CD4-positive, alpha-beta T cell treated with Interferon alpha-2 for 1 hour (primary cell): ENCODE data around the gene AP3B1.
A peak's percentile ranks its signal among the peaks of the same experiment; 100 is the strongest.

Experiments
- DNase-seq, 2 donors: peaks; one replicate each; pipeline ENCODE4 v3.0.0-alpha.2; 2020 to 2022

The AP3B1 gene

DNA sequence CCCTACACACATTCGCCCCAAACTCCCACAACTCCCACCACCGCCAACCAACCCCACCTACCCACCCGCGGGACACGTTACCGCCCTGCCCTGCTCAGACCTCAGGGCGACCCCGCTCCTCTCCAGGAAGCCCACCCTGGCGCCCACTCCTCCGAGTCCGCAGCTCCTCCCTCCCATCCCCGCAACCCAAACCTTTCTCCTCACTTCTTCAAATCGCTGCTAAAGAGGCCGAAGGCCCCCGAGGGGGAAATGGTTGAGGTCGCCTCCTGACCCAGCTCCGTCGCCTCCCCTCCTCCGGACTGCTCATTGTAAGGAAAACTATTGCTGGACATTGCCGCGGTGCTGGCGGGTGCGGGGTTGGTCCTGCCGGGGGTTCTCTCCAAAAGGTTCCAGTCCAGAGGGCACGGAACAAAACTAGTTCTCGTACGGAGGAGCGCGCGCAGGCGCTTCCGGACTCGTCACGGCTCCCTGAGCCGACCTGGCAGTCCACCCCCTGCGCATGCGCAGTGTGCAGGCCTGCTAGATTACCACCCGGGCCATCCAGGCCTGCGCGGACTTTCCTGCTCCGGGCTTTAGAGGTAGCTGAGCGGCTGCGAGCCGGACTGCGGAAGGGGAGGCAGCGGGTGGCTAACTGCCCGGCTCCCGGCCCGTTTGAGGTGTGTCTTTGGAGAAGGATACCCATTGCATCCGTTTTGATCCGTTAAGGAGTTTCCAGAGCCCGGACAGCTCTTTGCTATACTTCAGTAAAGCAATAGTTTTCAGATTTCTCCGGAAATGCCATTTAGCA is at the start of gene AP3B1:
Gene AP3B1, minus strand, starts transcription at position 451 of the 787 bp plus-strand sequence. Its CDS starts 119 bp downstream, at position 332.
- DNase-seq: peak; percentile 98

DNA sequence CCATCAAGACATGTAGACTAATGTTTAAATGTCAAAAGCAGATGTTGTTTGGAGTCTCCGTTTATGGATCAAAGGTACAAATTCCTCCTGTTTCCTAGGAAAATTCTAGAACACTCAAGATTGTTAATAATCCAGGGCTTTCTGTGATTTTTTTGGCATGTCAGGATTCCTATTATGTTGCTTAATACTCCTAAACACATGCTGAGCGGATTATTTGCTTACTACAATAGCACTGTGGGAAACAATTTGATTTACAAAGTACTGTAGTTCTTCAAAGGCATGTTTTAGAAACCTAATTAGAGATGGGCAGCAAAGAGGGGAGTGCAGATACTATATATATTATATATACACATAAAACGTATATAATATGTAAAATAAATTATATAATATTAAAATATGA is 46.9 kb upstream of the AP3B1 start:
- no peak for DNase-seq

DNA sequence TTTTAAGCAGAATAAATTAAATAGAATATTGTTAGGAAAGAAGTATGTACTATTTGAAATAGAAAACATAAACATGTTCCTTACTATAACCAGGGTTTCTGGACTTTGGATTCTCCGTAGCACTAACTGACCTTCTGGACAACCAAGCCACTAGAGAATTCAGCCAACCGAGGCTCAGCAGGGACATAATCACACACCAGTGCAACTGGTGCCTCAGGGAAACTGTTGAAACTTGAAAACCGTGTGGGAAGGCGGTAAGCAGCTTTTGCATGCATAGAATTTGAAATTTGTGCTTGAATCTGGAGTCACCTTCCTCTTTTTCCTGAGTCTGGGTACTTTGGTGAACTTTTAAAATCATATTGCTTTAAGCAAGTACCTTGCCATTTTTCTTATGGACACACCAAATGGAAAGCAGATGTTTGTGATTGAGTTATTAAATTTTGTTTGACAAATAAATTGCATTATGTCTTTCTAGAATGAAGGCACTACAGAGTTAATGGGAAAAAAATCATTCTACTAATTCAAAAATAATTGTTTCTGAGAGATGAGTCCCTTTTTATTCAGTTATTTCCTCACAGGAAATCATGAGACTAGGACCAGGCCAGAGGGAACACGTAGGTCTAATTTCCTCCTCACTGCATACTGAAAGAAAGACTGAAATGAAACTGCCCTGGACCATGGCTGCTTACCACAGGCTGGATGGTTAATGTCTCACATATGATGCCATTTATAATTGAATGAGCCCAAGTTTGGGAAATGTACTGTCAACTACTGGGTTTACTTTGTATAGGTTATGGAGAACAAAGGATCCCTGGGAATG is 45.3 kb upstream of the AP3B1 start:
- no peak for DNase-seq

GRCh38 chr5:78336698-78337097 is 42.2 kb upstream of the AP3B1 start:
- DNase-seq: no peak

DNA sequence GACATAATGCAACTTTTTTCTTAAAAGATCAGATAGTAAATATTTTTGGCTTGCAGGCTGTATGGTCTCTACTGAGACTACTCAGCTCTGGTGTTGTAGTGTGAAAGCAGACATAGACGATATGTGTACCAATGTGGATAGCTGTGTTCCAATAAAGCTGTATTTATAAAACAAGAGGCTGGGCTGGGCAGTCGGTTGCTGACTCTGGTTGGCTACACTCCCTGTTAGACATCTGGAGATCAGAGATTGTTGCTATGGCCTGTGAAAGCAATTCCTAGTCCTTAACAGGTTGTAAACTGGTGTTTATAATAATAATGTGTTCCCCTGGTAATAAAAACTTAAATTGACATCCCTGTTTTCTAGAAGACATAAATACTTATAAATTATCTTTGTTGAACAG is 41.5 kb upstream of the AP3B1 start:
- no peak for DNase-seq

GRCh38 chr5:78334811-78335210 is 40.3 kb upstream of the AP3B1 start:
- no peak for DNase-seq

GRCh38 chr5:78331523-78332080 is 37.1 kb upstream of the AP3B1 start:
- DNase-seq: no peak

DNA sequence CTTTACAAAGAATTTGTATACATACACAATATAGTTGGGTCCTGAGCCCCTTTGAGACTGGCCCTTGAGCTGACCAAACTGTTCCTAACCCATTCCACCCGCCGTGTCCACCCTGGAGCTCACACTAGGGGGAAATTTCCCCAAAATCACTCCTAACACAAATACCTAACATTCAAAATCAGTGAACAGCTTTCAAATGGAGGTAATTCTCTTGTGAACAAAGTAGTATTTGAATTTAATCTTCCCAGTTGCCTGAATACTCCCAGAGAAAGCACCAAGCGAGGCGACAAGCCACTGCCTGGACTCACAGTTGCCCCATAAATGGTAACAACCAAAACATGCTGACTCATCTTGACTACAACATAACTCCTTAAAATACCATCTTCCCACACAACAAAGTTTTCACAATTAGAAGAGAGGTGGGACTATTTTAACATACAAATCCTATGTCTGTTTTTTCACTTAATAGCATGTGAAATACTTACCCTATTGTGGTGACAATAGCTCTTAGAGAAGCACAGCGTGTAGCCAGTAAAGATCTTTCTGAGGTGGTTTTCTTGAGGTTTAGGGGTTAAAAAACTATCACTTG is 34.2 kb upstream of the AP3B1 start:
- DNase-seq: no peak

GRCh38 chr5:78327761-78328510 is 33.4 kb upstream of the AP3B1 start:
- no peak for DNase-seq

DNA sequence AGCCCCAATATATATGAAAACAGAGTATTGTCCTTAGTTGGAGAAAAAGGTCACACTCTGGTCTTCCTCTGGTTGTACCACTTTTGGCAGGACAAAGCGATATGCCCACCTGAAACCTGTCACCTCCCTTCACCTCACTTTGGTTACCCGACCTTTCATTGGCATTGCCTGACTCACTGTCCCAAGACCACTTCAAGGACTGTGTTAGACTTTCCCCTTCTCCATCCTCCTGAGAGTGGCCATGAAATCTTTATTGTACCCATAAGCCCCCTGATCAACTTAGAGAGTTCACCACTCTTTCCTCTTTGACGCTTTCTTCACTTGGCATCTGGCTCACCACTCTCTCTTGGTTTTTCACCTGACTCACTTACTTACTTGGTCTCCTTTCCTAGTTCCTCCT is 32.4 kb upstream of the AP3B1 start:
- no peak for DNase-seq

DNA sequence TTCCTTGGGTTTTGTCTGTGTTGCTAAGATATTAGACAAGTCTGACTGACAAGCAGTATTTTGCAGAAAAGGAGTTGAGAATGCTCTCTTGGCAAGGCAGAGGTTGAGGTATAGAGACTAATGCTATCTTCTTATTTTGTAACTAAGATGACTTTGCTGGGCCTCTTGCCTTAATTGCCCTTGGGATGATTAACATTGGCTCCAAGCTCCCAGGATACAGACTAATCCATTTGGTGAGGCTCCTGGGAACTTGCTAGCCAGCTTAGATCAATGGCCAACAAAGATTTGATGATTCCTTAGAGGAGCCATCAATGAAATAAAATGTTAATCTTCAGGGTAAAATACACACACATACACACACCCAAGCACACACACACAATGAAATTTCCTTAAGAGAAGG is 28.7 kb upstream of the AP3B1 start:
- no peak for DNase-seq

- DNase-seq: peak in 1 of 2 donors; percentile 31
These were observed 25.9 kb upstream of the AP3B1 start for GRCh38 chr5:78320401-78320800.

DNA sequence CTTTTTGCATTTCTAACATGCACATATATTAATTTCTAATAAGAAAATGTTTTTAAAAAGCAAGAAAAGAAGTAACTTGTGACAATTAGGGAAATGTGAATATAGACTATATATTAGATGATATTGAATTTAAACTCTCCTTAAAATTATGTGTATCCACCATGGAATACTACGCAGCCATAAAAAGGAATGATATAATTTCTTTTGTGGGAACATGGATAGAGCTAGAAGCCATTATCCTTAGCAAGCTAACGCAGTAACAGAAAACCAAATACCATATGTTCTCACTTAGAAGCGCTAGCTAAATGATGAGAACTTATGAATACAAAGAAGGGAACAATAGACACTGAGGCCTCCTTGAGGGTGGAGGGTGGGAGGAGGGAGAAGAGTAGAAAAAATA is 23.8 kb upstream of the AP3B1 start:
- DNase-seq: no peak

GRCh38 chr5:78317515-78317914 is 23.0 kb upstream of the AP3B1 start:
- no peak for DNase-seq

GRCh38 chr5:78308703-78309102 is 14.2 kb upstream of the AP3B1 start:
- no peak for DNase-seq

DNA sequence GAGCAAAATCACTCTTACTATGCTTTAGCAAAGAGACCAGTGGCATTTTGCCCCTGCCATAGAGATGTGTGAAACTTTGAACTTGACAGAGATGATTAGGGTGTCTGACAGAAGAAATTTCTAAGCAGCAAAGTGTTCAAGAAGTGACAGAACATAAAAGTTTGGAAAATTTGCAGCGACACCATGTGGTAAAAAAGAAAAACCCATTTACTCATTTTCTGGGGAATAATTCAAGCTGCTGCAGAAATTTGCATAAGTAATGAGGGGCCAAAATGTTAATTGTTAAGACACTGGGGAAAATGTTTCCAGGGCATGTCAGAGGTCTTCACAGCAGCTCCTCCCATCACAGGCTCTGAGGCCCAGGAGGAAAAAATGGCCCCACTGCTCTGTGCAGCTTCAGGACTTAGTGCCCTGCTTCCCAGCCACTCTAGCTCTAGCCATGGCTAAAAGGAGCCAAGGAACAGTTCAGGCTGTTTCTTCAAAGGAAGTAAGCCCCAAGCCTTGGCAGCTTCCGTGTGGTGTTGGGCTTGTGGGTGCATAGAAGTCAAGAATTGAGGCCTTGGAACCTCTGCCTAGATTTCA is 6.1 kb upstream of the AP3B1 start:
- DNase-seq: peak in 1 of 2 donors; percentile 41

DNA sequence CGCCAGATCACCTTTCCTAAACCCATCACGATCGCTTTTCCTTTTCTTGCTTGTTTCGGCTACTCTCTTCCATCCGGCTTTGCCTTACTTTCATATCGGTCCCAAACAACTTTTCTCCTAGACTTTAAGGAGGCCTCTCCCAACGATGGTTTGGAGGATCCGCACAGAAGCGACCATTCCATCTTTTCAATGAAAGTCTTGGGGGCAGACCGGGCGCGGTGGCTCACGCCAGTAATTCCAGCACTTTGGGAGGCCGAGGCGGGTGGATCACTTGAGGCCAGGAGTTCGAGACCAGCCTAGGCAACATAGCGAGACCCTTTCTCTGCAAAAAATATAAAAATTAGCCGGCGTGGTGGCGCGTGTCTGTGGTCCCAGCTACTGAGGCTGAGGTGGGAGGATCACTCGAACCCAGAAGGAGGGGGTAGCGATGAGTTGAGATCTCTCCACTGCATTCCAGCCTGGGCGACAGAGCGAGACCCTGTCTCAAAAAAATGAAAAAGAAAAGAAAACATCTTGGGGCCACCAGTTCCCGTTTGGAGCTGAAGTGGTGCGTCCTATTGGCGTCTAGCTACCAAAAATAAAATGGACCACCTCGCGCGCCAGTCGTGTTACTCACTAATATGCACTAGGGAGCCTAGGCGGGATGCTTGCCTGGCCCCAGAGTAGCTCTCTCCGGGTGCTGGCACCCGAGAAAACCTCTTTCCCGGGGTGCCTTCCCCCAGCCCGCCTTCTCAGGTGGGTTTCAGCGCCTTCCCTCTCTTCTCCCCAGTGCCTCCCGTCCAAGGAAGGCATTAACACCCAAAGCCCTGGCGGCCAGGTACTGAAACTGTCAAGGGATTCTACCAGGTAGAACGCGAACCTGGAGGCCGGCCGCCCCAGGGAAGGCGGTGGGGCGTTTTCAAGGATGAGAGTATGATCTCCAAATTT is 800 bp upstream of the AP3B1 start:
- peak; percentile 26 to 63 for DNase-seq

DNA sequence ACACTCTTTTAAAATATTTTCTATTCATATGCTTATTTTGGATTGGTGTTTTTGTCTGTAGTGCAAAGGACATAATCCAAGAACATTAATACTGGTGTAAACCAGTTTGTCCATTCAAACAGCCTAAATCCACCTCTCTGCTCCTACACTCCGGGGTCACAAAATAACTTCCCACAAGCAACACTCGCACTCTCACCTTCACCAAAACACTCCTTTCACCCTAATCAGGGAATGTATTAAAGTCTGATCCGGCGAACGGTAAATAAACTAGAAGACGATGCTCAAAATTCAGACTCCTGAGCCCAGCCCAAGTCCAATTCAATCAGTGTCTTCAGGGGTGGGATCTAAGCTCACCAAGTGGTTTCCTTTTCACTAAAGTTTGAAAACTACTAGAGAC is 649 bp downstream of the AP3B1 start:
- no peak for DNase-seq

DNA sequence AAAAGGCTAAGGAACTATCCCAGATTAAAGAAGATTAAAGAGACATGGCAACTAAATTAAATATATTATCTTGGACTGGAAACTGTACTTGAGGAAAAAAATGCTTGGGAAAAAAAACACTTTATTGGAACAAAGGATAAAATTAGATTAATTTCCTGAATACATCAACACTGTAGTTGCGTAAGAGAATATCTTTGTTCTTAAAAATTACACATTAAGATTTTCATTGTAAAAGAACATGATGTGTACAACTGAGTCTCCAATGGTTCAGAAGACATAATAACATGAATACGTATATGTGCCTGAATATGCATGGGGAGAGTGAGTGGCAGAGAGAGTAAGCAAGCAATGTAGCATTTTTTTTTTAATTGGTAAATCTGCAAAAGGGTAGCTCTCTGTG is 2.8 kb downstream of the AP3B1 start:
- DNase-seq: no peak

- DNase-seq: no peak
These were observed 4.6 kb downstream of the AP3B1 start for GRCh38 chr5:78289911-78290310.

DNA sequence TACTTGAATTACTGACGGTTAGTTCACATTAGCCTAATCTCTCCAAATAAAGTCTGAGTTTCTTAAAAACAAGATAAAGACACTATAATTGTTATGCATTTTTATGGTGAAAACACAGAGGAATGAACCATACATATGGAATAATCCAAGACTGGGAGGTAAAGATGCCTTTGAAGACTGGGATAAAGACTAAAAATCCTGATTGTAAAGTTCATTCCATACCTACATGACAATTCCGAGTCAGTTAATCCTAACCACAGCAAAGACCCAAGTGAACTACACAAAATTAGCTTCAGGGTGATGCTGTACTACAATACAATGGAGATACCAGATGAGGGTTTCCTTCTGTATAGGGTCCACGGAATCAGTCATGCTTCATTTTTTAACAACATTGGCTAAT is 6.3 kb downstream of the AP3B1 start:
- no peak for DNase-seq
